GM19238 (cell line): ENCODE data around the gene PGRMC1.
"Not testable (repeated sequence)": the region's sequence is repeated elsewhere in the genome, so short reads cannot be mapped to it uniquely, and the experiment has no call there.

Experiments used
- DNase-seq: peaks from one replicate; pipeline ENCODE4 v3.0.0; 2011; ENCODE audit warnings: low spot score; ENCODE audit not compliant: insufficient read length

PGRMC1 gene

GRCh38 chrX:119231936-119232445, 4.1 kb upstream of the PGRMC1 start:
- DNase-seq: no peak

GRCh38 chrX:119235051-119235511, 1.0 kb upstream of the PGRMC1 start:
- DNase-seq: no peak

- DNase-seq: no peak
Observed at GRCh38 chrX:119236623-119237561, 807 bp downstream of the PGRMC1 start.

GRCh38 chrX:119237562-119237942, 1.5 kb downstream of the PGRMC1 start:
- DNase-seq: no peak

GRCh38 chrX:119238557-119238956, 2.5 kb downstream of the PGRMC1 start:
- no peak for DNase-seq

- DNase-seq: no peak
Observed at GRCh38 chrX:119240356-119240755, 4.3 kb downstream of the PGRMC1 start.

- no peak for DNase-seq
Observed at GRCh38 chrX:119247702-119248101, 11.6 kb downstream of the PGRMC1 start.

GRCh38 chrX:119249891-119250290, 13.8 kb downstream of the PGRMC1 start:
- DNase-seq: no peak

- DNase-seq: no peak
Observed at GRCh38 chrX:119251386-119251785, 15.3 kb downstream of the PGRMC1 start.

- no peak for DNase-seq
Observed at GRCh38 chrX:119252716-119253115, 16.6 kb downstream of the PGRMC1 start.

GRCh38 chrX:119266364-119266995, 30.4 kb downstream of the PGRMC1 start:
- no peak for DNase-seq

GRCh38 chrX:119267115-119267514, 31.0 kb downstream of the PGRMC1 start:
- not testable (repeated sequence) for DNase-seq

- DNase-seq: no peak
Observed at GRCh38 chrX:119272882-119273419, 36.9 kb downstream of the PGRMC1 start.

GRCh38 chrX:119273420-119274192, 37.5 kb downstream of the PGRMC1 start:
- DNase-seq: no peak

- not testable (repeated sequence) for DNase-seq
Observed at GRCh38 chrX:119282347-119282746, 46.3 kb downstream of the PGRMC1 start.

- no peak for DNase-seq
Observed at GRCh38 chrX:119288890-119289393, 52.9 kb downstream of the PGRMC1 start.

- no peak for DNase-seq
Observed at GRCh38 chrX:119290476-119290875, 54.4 kb downstream of the PGRMC1 start.

GRCh38 chrX:119291246-119291645, 55.2 kb downstream of the PGRMC1 start:
- DNase-seq: not testable (repeated sequence)

- no peak for DNase-seq
Observed at GRCh38 chrX:119292445-119292844, 56.4 kb downstream of the PGRMC1 start.
